ENCODE measurements around the gene TP53INP2. TPM values are rescaled to one million over a fixed set of nuclear protein-coding genes. Genes with fewer than 3 reads are reported as not detected.
"Not testable (repeated sequence)": the region's sequence is repeated elsewhere in the genome, so short reads cannot be mapped to it uniquely, and the experiment has no call there.

The TP53INP2 gene
- total and polyA plus RNA-seq, 2 of the 8 experiments (the other 6 are each of a cell fraction or from before 2014, with no cell fraction given): 2.4 to 4.8 TPM

DNA sequence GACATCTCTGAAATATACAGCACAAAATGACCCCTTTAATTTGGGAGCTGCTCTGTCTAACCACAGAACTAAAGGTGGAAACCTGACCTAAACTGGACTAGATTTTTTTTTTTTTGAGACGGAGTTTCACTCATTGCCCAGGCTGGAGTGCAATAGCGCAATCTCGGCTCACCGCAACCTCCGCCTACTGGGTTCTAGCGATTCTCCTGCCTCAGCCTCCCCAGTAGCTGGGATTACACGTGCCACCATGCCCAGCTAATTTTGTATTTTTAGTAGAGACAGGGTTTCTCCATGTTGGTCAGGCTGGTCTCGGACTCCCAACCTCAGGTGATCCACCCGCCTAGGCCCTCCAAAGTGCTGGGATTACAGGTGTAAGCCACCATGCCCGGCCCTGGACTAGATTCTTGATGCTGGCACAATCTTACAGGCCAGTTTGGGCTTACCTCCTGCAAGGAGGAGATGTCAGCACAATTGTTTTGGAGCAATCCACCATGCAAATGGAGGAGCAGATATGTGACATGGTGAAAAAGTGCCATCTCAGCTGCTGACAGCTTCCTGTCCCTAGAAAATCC, 9.9 kb downstream of the TP53INP2 start:
- 92% methylated on average over 10 of the region's 10 CpGs; no CpG with 5 or more reads in 1 of the 2 experiments for WGBS, 2 experiments (ENCODE audit: extremely low coverage in 1 of 2, insufficient coverage in 1 of 2, insufficient read length in 1 of 2, insufficient replicate concordance in 2 of 2, low coverage in 1 of 2, low lambda C conversion rate in 2 of 2, missing lambda C conversion rate in 1 of 2)
- H2BK15ac ChIP-seq (ENCODE audit: low read length); H3K23ac ChIP-seq (ENCODE audit: insufficient read length); H3K4me3 ChIP-seq (ENCODE audit: extremely low read depth in 1 of 4, insufficient read depth in 2 of 4, low read depth in 3 of 4, low read length in 4 of 4); DNase-seq (ENCODE audit: low read depth in 1 of 2, low spot score in 2 of 2); H3K23me2 ChIP-seq (ENCODE audit: low read depth, low read length); H3K56ac ChIP-seq (replicated peaks; ENCODE audit: insufficient read length, low read depth, low read length); H3K9me3 ChIP-seq (ENCODE audit: insufficient read depth in 2 of 2, low read depth in 1 of 2, low read length in 1 of 2); H2BK12ac ChIP-seq (ENCODE audit: low read depth, low read length); H3K79me1 ChIP-seq (ENCODE audit: low read depth, low read length); H3K14ac ChIP-seq (ENCODE audit: insufficient read length); H4K8ac ChIP-seq (ENCODE audit: extremely low read depth, insufficient read depth, low read length); H4K91ac ChIP-seq (replicated peaks; ENCODE audit: insufficient read length, low read length); H3K79me2 ChIP-seq (ENCODE audit: control insufficient read depth in 1 of 2, insufficient read depth in 2 of 2, low read length in 2 of 2); H3K18ac ChIP-seq (ENCODE audit: extremely low read depth, low read length); H3K27ac ChIP-seq (ENCODE audit: low read depth, low read length); H2AK5ac ChIP-seq (ENCODE audit: low read depth, low read length); H3K9ac ChIP-seq (replicated peaks in 1 of 4; ENCODE audit: extremely low read depth in 1 of 4, low read depth in 3 of 4, low read length in 3 of 4); H4K5ac ChIP-seq (ENCODE audit: insufficient read length, low read depth, low read length); FAIRE-seq; H4K20me1 ChIP-seq (replicated peaks in 1 of 2; ENCODE audit: control insufficient read depth in 1 of 2, insufficient read depth in 2 of 2, low read length in 2 of 2); H2AFZ ChIP-seq (ENCODE audit: low read length); H2BK20ac ChIP-seq (ENCODE audit: low read length); H2BK120ac ChIP-seq (replicated peaks; ENCODE audit: low read depth, low read length); H2BK5ac ChIP-seq (ENCODE audit: low read depth, low read length); H3K36me3 ChIP-seq (ENCODE audit: control insufficient read depth in 2 of 4, insufficient read depth in 4 of 4, low read length in 3 of 4); H3K4me1 ChIP-seq (replicated peaks in 1 of 4; ENCODE audit: control insufficient read depth in 3 of 4, insufficient read depth in 4 of 4, low read length in 3 of 4); H3K4ac ChIP-seq (replicated peaks; ENCODE audit: insufficient read length, low read depth, low read length); H3K4me2 ChIP-seq (ENCODE audit: insufficient read depth in 1 of 2, low read depth in 2 of 2, low read length in 2 of 2): not testable (repeated sequence)
- CTCF ChIA-PET (ENCODE audit: partially characterized antibody): interaction anchor here (0.8 to 1.9 kb wide), 4 partner anchors 10 to 56 kb away, joined by 3 to 8 read pairs (median 4); no protein-coding TSS in a partner anchor
- POLR2A ChIA-PET (ENCODE audit: partially characterized antibody): interaction anchor here (0.6 kb wide), 1 partner anchor 164 kb away, joined by 4 read pairs; no protein-coding TSS in a partner anchor
- peaks cover 9 to 25% (median 20%) of the 10 kb centered on the region in 4 experiments for H3K27me3 ChIP-seq (replicated peaks in 1 of 4; ENCODE audit: control insufficient read depth in 3 of 4, extremely low read depth in 1 of 4, insufficient read depth in 3 of 4, low read length in 3 of 4)
